Hematopoietic multipotent progenitor cell treated with erythropoietin and hydrocortisone succinate and interleukin-3 and kit ligand, for 8 days (in vitro differentiated cells): ENCODE data around the gene PLCL2.
A peak's percentile ranks its signal among the peaks of the same experiment; 100 is the strongest.
"Not testable (repeated sequence)": the region's sequence is repeated elsewhere in the genome, so short reads cannot be mapped to it uniquely, and the experiment has no call there.

Experiments used
- DNase-seq: peaks from one replicate; pipeline ENCODE4 v3.0.0-alpha.2; 2015

The PLCL2 gene

GRCh38 chr3:16918683-16919025, 33.9 kb downstream of the PLCL2 start:
- DNase-seq, result no peak

- DNase-seq, result no peak
These were observed 38.4 kb downstream of the PLCL2 start for GRCh38 chr3:16923112-16923511.

- DNase-seq, result peak; percentile 39
These were observed 42.7 kb downstream of the PLCL2 start for GRCh38 chr3:16927485-16927884.

DNA sequence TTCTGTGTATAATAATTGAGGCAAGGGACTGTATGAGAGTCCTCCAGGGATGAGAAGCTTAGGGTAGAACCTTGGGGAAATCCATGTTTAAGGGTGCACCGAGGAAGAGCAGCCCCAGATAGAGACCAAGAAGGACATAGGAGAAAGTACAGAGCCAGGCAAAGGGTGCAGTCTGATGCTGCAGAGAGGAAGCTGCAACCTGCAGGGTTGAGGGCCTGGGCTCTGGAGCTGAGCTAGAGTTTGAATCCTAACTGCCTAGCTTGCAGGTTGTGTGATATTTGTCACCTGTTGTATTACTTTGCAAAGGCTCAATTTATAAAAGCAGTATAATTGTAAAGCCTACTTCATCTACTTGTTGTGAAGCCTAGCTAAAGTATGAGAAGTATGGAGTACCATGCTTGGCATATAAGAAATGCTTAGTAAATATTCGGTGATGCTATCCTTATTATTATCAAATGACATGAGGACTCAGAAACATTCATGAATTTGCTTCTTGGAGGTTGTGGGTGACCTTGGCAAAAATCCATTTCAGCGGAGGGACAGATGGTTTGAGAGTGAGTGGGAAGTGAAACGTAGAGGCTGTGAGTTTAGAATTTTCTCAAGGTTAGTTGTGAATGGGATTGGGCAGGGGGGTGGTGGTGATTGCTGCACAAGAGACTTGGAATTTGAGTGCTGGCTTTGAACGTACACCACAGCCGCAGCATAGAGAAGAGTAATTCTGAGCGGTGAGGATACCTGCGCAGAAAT, 43.8 kb downstream of the PLCL2 start:
- DNase-seq, result no peak

- DNase-seq, result no peak
These were observed 44.6 kb downstream of the PLCL2 start for GRCh38 chr3:16929311-16929710.

GRCh38 chr3:16932877-16933276, 48.1 kb downstream of the PLCL2 start:
- no peak for DNase-seq

- DNase-seq, result peak; percentile 69
These were observed 51.0 kb downstream of the PLCL2 start for GRCh38 chr3:16935781-16936180.

DNA sequence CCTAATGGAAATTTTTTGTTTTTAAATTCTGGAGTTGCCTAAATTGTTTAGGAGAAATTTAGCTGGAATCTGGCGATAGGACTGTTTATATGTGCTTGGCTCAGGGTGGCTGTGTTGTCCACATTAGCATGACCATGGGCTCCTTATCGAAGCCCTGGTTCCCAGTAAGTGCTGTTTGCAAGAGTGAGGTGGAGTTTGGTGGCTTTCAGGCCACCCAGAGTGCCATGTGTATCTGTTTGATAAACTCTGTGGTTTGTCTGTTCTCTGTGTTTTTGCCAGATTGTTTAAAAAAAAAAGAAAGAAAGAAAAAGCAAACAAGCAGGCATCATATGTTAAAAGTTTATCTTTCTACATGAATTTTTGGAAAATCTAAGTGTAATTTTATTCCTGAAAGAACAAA, 51.5 kb downstream of the PLCL2 start:
- peak; percentile 97 for DNase-seq

GRCh38 chr3:16936676-16937230, 52.0 kb downstream of the PLCL2 start:
- DNase-seq, result no peak

GRCh38 chr3:16937326-16937845, 52.6 kb downstream of the PLCL2 start:
- DNase-seq, result no peak

GRCh38 chr3:16940769-16941700, 56.3 kb downstream of the PLCL2 start:
- DNase-seq, result no peak

DNA sequence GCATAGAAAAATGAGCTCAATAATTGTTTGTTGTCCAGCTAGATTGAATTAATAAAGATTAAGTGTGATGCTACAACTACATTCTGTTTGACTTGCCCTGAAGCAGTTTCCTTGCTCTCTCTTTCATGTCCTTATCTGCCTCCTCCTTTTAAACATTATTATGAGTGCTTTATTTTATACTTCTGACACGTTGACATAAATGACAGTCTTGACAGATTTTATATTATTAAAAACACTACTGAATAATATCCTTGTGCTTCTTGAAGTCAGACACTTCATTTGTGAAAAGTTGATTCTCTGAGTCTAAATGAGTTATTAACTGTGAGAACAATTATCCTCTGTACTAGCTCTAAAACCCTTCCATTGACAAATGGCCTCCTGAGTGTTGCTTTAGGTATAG, 58.2 kb downstream of the PLCL2 start:
- DNase-seq, result no peak

GRCh38 chr3:16943857-16944256, 59.1 kb downstream of the PLCL2 start:
- no peak for DNase-seq

DNA sequence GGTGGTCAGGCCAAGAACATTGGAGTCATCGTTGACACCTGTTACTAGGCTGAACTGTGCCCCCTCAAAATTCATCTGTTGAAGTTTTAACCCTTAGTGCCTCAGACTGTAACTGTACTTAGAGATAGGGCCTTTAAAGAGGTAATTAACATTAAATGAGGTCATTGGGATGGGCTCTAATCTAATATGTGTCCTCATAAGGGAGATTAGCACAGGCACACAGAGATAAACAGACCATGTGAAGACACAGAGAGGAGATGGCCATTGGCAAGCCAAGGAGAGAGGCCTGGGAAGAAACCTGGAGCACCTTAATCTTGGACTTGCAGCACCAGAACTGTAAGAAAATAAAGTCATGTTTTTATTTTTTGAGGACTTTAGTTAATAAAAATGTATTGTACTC, 59.6 kb downstream of the PLCL2 start:
- peak; percentile 80 for DNase-seq

- peak; percentile 21 for DNase-seq
These were observed 60.6 kb downstream of the PLCL2 start for GRCh38 chr3:16945330-16945729.

DNA sequence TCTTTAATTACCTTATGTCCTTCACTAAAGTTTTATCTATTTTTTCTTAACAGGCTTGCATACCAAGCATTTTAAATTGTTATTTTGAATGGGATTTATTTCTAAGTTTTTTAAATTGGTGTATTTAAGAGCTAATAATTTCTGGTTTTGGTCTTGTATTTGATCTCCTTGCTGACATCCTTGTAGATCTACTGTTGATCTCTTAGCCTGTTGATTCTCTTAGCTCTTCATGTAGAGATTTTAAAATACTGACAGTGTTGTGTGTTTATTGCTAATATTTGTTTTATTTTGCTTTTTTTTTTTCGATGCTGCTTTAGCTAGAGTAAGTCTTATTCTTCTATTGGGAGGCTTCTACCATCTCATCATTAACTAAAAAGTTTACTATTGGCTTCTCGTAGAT, 65.5 kb downstream of the PLCL2 start:
- DNase-seq, result no peak

GRCh38 chr3:16950845-16951244, 66.1 kb downstream of the PLCL2 start:
- DNase-seq, result no peak

GRCh38 chr3:16957852-16958251, 73.1 kb downstream of the PLCL2 start:
- DNase-seq, result not testable (repeated sequence)

- no peak for DNase-seq
These were observed 75.4 kb downstream of the PLCL2 start for GRCh38 chr3:16960125-16960524.

DNA sequence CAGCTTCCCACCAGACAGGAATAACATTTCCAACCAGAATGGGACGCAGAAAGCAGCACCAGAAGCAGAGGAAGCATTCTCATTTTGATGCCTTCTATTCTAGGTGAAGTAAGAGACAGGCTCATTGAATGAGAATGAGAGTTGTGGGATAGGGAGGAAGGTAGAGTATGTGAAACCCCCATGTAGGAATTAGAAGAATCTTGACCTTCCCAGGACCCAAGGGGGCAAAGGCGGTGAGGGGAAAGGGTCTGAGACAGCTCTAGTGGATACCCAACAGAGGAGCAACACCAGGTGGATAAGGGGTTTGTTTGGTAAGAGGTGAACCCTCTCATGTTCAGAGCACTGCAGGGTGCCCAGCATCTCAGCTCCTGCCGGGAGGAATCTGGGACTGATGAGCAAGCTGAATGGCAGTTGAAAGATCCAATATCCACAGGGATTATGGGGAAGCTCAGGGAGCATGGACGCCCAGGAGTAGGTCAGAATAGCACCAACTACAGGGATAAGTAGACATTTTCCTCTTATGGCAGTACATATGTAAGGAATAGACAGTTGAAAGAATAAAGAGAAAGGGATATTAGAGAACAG, 77.0 kb downstream of the PLCL2 start:
- DNase-seq, result no peak

DNA sequence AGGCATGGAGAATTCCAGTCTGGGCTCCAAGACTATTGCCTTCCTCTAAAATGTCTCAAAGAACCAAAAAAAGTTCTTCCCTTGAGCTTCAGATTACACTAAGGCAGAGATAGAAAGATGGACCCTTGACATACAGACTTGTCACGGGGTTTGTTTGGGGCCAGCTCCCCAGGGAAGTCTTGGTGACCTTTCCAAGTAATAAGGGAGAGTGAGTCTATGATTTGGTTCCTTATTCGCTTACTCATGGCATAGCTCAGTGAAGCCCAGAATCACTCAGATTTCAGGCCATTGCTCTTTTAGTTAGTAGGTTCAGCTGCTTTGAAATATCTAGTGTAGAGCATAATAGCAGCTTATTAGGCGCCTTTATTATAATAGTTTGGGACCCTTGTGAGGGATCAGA, 90.3 kb downstream of the PLCL2 start:
- DNase-seq, result no peak

- DNase-seq, result no peak
These were observed 93.6 kb downstream of the PLCL2 start for GRCh38 chr3:16978234-16978920.

DNA sequence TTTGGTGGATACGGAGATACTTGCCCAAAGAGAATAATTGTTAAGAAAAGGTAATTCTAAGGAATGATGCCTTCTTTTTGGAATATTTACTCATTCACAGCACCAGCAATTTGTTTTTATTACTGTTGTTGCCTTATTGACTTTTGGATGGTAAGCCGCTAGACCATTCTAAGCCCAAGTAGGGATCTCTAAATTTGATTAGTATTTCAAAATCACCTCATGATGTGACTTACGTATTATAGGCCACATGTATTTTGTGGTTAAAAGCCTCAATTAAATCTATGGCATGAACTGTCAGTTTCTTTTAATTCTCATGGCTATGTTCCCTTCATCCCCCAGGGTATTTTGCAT, 94.1 kb downstream of the PLCL2 start:
- no peak for DNase-seq
